ENCODE results near the gene FUZ. TPM values are rescaled to one million over a fixed set of nuclear protein-coding genes. Genes with fewer than 3 reads are reported as not detected.
A peak's percentile ranks its signal among the peaks of the same experiment; 100 is the strongest.

The FUZ gene
- total RNA-seq, 1 experiment from 2014 or later = 1.1 TPM

- Histone ChIP-seq H3K4me3 (replicated peaks in 1 of 2; ENCODE audit: low read depth in 1 of 2, low read length in 2 of 2) (no peak overlapping the region), H3K9me2 (ENCODE audit: insufficient read depth) (no peaks in the 10 kb centered on the region), H3K27ac (ENCODE audit: low read depth, low read length) (peak overlapping the region; percentile 29; the same call in 1 of the 2 replicates), H3K9ac (ENCODE audit: low read length) (no peak overlapping the region), H3K4me2 (ENCODE audit: low read length) (no peak overlapping the region), H3K27me3 (ENCODE audit: insufficient read depth, low read length) (no peaks in the 10 kb centered on the region), H3K9me3 (ENCODE audit: control insufficient read depth in 1 of 2, insufficient read depth in 1 of 2, low read depth in 1 of 2, low read length in 2 of 2) (no peaks in the 10 kb centered on the region), H2AFZ (ENCODE audit: low read depth, low read length, poor library complexity, severe bottlenecking) (no peak overlapping the region), H3K36me3 (ENCODE audit: control insufficient read depth in 1 of 2, insufficient read depth in 2 of 2, low read length in 2 of 2) (peaks cover 13 to 21% of the 10 kb centered on the region in 2 experiments), H3K4me1 (ENCODE audit: control insufficient read depth in 1 of 2, insufficient read depth in 2 of 2, low read length in 2 of 2) (peaks cover 4 to 16% of the 10 kb centered on the region in 2 experiments; a peak in 3 of 4 replicates), H4K20me1 (ENCODE audit: insufficient read depth) (no peaks in the 10 kb centered on the region), H3K79me2 (ENCODE audit: insufficient read depth, low read length) (no peaks in the 10 kb centered on the region)
- ChIA-PET RAD21 (ENCODE audit: low non-redundant PET in 1 of 2, low total read pairs in 2 of 2, uncharacterized antibody in 2 of 2, unreplicated experiment in 2 of 2) (no interaction called here), POLR2A (no interaction called here), CTCF (no interaction called here)
- DNase-seq (ENCODE audit: low read depth, low spot score) = no peak
- ATAC-seq = peak; percentile 51
- no TSS peak for BruUV-seq (replicated peaks)
- intact Hi-C loops (cut with micrococcal nuclease) = no loop called here
- TF ChIP-seq ATF3 (IDR thresholded peaks at IDR 0.05) (no peak), POLR2A (IDR thresholded peaks at IDR 0.05; ENCODE audit: borderline replicate concordance, extremely low read depth, insufficient read depth, insufficient read length) (no peak), EZH2phosphoT487 (IDR thresholded peaks at IDR 0.05; ENCODE audit: borderline replicate concordance) (no peak), YY1 (IDR thresholded peaks at IDR 0.05; ENCODE audit: extremely low read depth, insufficient replicate concordance, low read depth, low read length) (no peak), SP1 (IDR thresholded peaks at IDR 0.05; ENCODE audit: low read depth) (no peak; the same call in 1 of the 2 replicates), FOSL1 (IDR thresholded peaks at IDR 0.05; ENCODE audit: low read depth) (no peak), EGR1 (IDR thresholded peaks at IDR 0.05; ENCODE audit: low read depth) (no peak), JUND (IDR thresholded peaks at IDR 0.05) (no peak), ZFX (IDR thresholded peaks at IDR 0.05) (no peak), ZNF274 (IDR thresholded peaks at IDR 0.05; ENCODE audit: low read depth, low read length) (no peak), ELF1 (IDR thresholded peaks at IDR 0.05; ENCODE audit: borderline replicate concordance, low read depth) (no peak), REST (IDR thresholded peaks at IDR 0.05; ENCODE audit: low read depth) (no peak), SRF (IDR thresholded peaks at IDR 0.05; ENCODE audit: low read depth) (no peak)
- TF ChIP-seq, protein P1, sequence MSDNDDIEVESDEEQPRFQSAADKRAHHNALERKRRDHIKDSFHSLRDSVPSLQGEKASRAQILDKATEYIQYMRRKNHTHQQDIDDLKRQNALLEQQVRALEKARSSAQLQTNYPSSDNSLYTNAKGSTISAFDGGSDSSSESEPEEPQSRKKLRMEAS (IDR thresholded peaks at IDR 0.05) = no peak
- TF ChIP-seq, protein P2, sequence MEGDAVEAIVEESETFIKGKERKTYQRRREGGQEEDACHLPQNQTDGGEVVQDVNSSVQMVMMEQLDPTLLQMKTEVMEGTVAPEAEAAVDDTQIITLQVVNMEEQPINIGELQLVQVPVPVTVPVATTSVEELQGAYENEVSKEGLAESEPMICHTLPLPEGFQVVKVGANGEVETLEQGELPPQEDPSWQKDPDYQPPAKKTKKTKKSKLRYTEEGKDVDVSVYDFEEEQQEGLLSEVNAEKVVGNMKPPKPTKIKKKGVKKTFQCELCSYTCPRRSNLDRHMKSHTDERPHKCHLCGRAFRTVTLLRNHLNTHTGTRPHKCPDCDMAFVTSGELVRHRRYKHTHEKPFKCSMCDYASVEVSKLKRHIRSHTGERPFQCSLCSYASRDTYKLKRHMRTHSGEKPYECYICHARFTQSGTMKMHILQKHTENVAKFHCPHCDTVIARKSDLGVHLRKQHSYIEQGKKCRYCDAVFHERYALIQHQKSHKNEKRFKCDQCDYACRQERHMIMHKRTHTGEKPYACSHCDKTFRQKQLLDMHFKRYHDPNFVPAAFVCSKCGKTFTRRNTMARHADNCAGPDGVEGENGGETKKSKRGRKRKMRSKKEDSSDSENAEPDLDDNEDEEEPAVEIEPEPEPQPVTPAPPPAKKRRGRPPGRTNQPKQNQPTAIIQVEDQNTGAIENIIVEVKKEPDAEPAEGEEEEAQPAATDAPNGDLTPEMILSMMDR (IDR thresholded peaks at IDR 0.05 in 2 of 3, conservative IDR thresholded peaks at IDR 0.05 in 1 of 3; ENCODE audit: borderline replicate concordance in 1 of 3, insufficient read depth in 1 of 3, low read depth in 2 of 3, low read length in 2 of 3) = no peak
Observed at GRCh38 chr19:49801966-49802661, 11.0 kb downstream of the FUZ start.

Measured in HCT116 (cell line).